HCT116 (cell line): ENCODE data around the gene CPLX3. TPM values are rescaled to one million over a fixed set of nuclear protein-coding genes. Genes with fewer than 3 reads are reported as not detected.

ENCODE experiments used
- ATAC-seq: fragments of 200-7000 bp; cut with Tn5 transposase; 2 replicates; pipeline ENCODE4 v1.9.1; 2020; ENCODE audit warnings: mild to moderate bottlenecking, moderate library complexity
- BruUV-seq: library from RNA; stranded (reverse); fragments of 400-500 nt; replicated peaks from 2 replicates; lab custom pipeline; 2021; lab: Mats Ljungman, UMichigan
- CTCF ChIA-PET: fragments of 300-600 bp; sonication (Branson Sonifier 250); formaldehyde crosslinking; loops from one replicate; lab custom pipeline; 2021; ENCODE audit warnings: antibody characterized with exemption; lab: Charles Lee
- POLR2A ChIA-PET: fragments of 300-600, 350-600 bp; sonication (Branson Sonifier 250); formaldehyde crosslinking; loops from one replicate; lab custom pipeline; 2021; ENCODE audit warnings: antibody characterized with exemption; lab: Charles Lee
- RAD21 ChIA-PET, 2 experiments: fragments of 300-600 bp; sonication (Branson Sonifier 250); formaldehyde crosslinking; loops; one replicate each; lab custom pipeline; 2023; ENCODE audit warnings: low total read pairs in 2 of 2; ENCODE audit not compliant: uncharacterized antibody in 2 of 2, unreplicated experiment in 2 of 2, low non-redundant PET in 1 of 2; lab: Charles Lee
- DNase-seq: peaks from one replicate; pipeline ENCODE4 v3.0.0-alpha.2; 2010; ENCODE audit warnings: low read depth, low spot score
- H2AFZ ChIP-seq: fragments of 200-600 bp; shearing (Covaris generic), sonication (generic); 2 replicates; pipeline ENCODE4 v1.6.1; 2017; ENCODE audit warnings: low read depth, mixed run types, mixed read lengths, antibody characterized with exemption, low read length; ENCODE audit not compliant: poor library complexity, severe bottlenecking
- H3K27ac ChIP-seq: 2 replicates; pipeline ENCODE4 v1.5.1; 2012; ENCODE audit warnings: low read depth, low read length
- H3K27me3 ChIP-seq: fragments of 200-600 bp; sonication (generic); 2 replicates; pipeline ENCODE4 v1.6.1; 2016; ENCODE audit warnings: mixed run types, low read length, mixed read lengths; ENCODE audit not compliant: insufficient read depth
- H3K36me3 ChIP-seq, 2 experiments: fragments of 200-500 bp in 1 of 2; fragments of 200-600 bp in 1 of 2; sonication (Bioruptor generic) in 1 of 2; sonication (generic) in 1 of 2; 2 replicates each; pipeline versions ENCODE4 v1.5.1 to v1.6.1; 2014 to 2016; ENCODE audit warnings: low read length in 2 of 2, inconsistent platforms in 1 of 2, mixed read lengths in 1 of 2, mixed run types in 1 of 2; ENCODE audit not compliant: insufficient read depth in 2 of 2, control insufficient read depth in 1 of 2
- H3K4me1 ChIP-seq, 2 experiments: fragments of 200-600 bp in 1 of 2; sonication (generic) in 1 of 2; 2 replicates each; pipeline versions ENCODE4 v1.5.1 to v1.6.1; 2012 to 2017; ENCODE audit warnings: low read length in 2 of 2, inconsistent platforms in 1 of 2, mild to moderate bottlenecking in 1 of 2, mixed read lengths in 1 of 2, mixed run types in 1 of 2, moderate library complexity in 1 of 2; ENCODE audit not compliant: insufficient read depth in 2 of 2, control insufficient read depth in 1 of 2
- H3K4me2 ChIP-seq: fragments of 200-600 bp; sonication (generic); 2 replicates; pipeline ENCODE4 v1.6.1; 2017; ENCODE audit warnings: mixed run types, low read length, mixed read lengths
- H3K4me3 ChIP-seq, 2 experiments: fragments of 200-600 bp in 1 of 2; sonication (generic) in 1 of 2; replicated peaks in 1 of 2; 2 replicates each; pipeline ENCODE4 v1.5.1; 2011 to 2016; ENCODE audit warnings: low read length in 2 of 2, control low read depth in 1 of 2, low read depth in 1 of 2, mild to moderate bottlenecking in 1 of 2, mixed read lengths in 1 of 2, mixed run types in 1 of 2
- H3K79me2 ChIP-seq: fragments of 200-600 bp; sonication (generic); 2 replicates; pipeline ENCODE4 v1.6.1; 2017; ENCODE audit warnings: mild to moderate bottlenecking, mixed run types, low read length, moderate library complexity, mixed read lengths; ENCODE audit not compliant: insufficient read depth
- H3K9ac ChIP-seq: fragments of 200-600 bp; sonication (generic); 2 replicates; pipeline ENCODE4 v1.6.1; 2016; ENCODE audit warnings: low read length, mixed read lengths
- H3K9me2 ChIP-seq: fragments of 200-600 bp; sonication (generic), shearing (Covaris generic); 2 replicates; pipeline ENCODE4 v1.6.1; 2017; ENCODE audit warnings: mixed run types, mild to moderate bottlenecking, moderate library complexity; ENCODE audit not compliant: insufficient read depth
- H3K9me3 ChIP-seq, 2 experiments: fragments of 200-500 bp in 1 of 2; fragments of 200-600 bp in 1 of 2; sonication (Bioruptor generic) in 1 of 2; sonication (generic) in 1 of 2; 2 replicates each; pipeline ENCODE4 v1.6.1; 2014 to 2017; ENCODE audit warnings: low read length in 2 of 2, mixed read lengths in 2 of 2, inconsistent platforms in 1 of 2, low read depth in 1 of 2, mild to moderate bottlenecking in 1 of 2, mixed run types in 1 of 2, moderate library complexity in 1 of 2; ENCODE audit not compliant: control insufficient read depth in 1 of 2, insufficient read depth in 1 of 2
- H4K20me1 ChIP-seq: fragments of 200-600 bp; sonication (generic), shearing (Covaris generic); 2 replicates; pipeline ENCODE4 v1.6.1; 2017; ENCODE audit warnings: mixed run types, mild to moderate bottlenecking, moderate library complexity; ENCODE audit not compliant: insufficient read depth
- CBX3 ChIP-seq: IDR thresholded peaks from 2 replicates; pipeline ENCODE4 v1.6.1; 2012; ENCODE audit warnings: low read depth
- CEBPB ChIP-seq: IDR thresholded peaks from 2 replicates; pipeline ENCODE4 v1.6.1; 2012; ENCODE audit warnings: low read depth
- EGR1 ChIP-seq: IDR thresholded peaks from 2 replicates; pipeline ENCODE4 v1.6.1; 2012; ENCODE audit warnings: low read depth
- EZH2 ChIP-seq: fragments of 200-600 bp; sonication (generic); IDR thresholded peaks from 2 replicates; pipeline ENCODE4 v1.6.1; 2017; ENCODE audit warnings: antibody characterized with exemption, mixed run types
- EZH2phosphoT487 ChIP-seq: fragments of 200-600 bp; IDR thresholded peaks from 2 replicates; pipeline ENCODE4 v1.6.1; 2018; ENCODE audit warnings: antibody characterized with exemption, borderline replicate concordance
- JUND ChIP-seq: IDR thresholded peaks from 2 replicates; pipeline ENCODE4 v1.6.1; 2012
- RAD21 ChIP-seq: IDR thresholded peaks from 2 replicates; pipeline ENCODE4 v1.6.1; 2012; ENCODE audit warnings: low read depth, mild to moderate bottlenecking
- REST ChIP-seq: IDR thresholded peaks from 2 replicates; pipeline ENCODE4 v1.6.1; 2012; ENCODE audit warnings: low read depth
- SIN3A ChIP-seq: IDR thresholded peaks from 2 replicates; pipeline ENCODE4 v1.6.1; 2012; ENCODE audit warnings: low read depth
- SP1 ChIP-seq: IDR thresholded peaks from 2 replicates; pipeline ENCODE4 v1.6.1; 2012; ENCODE audit warnings: low read depth
- SRF ChIP-seq: IDR thresholded peaks from 2 replicates; pipeline ENCODE4 v1.6.1; 2012; ENCODE audit warnings: low read depth
- YY1 ChIP-seq: IDR thresholded peaks from 2 replicates; pipeline ENCODE4 v1.6.1; 2011; ENCODE audit warnings: low read length, low read depth, moderate library complexity, mild to moderate bottlenecking; ENCODE audit not compliant: insufficient replicate concordance; ENCODE audit errors: extremely low read depth
- ZFX ChIP-seq: fragments of 450-650 bp; IDR thresholded peaks from 2 replicates; pipeline ENCODE4 v1.6.1; 2017
- ZNF274 ChIP-seq: fragments of 200-500 bp; sonication (Bioruptor generic); IDR thresholded peaks from 2 replicates; pipeline ENCODE4 v1.6.1; 2014; ENCODE audit warnings: mild to moderate bottlenecking, low read depth, low read length, inconsistent platforms
- intact Hi-C: fragments of 100-400 bp; cut with micrococcal nuclease; formaldehyde crosslinking; loops from 2 replicates; pipeline ENCODE4 v1.10.0; 2022
- total RNA-seq: library from RNA; stranded (reverse); gene quantifications from one replicate; pipeline ENCODE4 v1.2.1, GENCODE V29; 2021; ENCODE audit not compliant: unreplicated experiment
- TF ChIP-seq, protein P1 (sequence below): IDR thresholded peaks from 2 replicates; pipeline ENCODE4 v1.6.1; 2012
- TF ChIP-seq, protein P2 (sequence below): IDR thresholded peaks from 2 replicates; pipeline ENCODE4 v1.6.1; 2011; ENCODE audit warnings: mild to moderate bottlenecking, low read length, moderate library complexity; ENCODE audit not compliant: insufficient replicate concordance; ENCODE audit errors: extremely low read depth

Gene CPLX3
- total RNA-seq, 1 experiment from 2014 or later: not detected

DNA sequence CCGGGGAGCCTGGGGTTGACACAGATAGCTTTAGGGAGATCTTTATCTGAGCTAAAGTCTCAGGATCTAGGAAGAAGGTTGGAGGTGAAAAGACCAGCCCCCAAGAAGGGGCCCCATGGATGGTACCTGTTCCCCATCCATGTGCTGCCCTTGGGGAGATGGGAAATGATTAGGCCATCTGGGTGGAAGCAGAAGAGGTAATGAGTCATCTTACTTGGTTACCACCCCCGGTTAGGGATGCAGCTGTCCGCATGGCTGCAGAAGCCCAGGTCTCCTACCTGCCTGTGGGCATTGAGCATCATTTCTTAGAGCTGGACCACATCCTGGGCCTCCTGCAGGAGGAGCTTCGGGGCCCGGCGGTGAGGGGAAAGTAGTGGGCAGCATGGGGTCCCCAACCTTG lies 3.1 kb upstream of the CPLX3 start:
- no peaks in the 10 kb centered on the region for H3K9me3 ChIP-seq
- TF ChIP-seq CEBPB (no peak), SIN3A (no peak), EZH2phosphoT487 (no peak), EGR1 (no peak), JUND (no peak), SRF (no peak), RAD21 (no peak), REST (no peak), EZH2 (no peak), SP1 (no peak), ZNF274 (no peak), ZFX (no peak), YY1 (no peak), CBX3 (no peak)
- TF ChIP-seq, protein P1, sequence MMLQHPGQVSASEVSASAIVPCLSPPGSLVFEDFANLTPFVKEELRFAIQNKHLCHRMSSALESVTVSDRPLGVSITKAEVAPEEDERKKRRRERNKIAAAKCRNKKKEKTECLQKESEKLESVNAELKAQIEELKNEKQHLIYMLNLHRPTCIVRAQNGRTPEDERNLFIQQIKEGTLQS: no peak
- TF ChIP-seq, protein P2, sequence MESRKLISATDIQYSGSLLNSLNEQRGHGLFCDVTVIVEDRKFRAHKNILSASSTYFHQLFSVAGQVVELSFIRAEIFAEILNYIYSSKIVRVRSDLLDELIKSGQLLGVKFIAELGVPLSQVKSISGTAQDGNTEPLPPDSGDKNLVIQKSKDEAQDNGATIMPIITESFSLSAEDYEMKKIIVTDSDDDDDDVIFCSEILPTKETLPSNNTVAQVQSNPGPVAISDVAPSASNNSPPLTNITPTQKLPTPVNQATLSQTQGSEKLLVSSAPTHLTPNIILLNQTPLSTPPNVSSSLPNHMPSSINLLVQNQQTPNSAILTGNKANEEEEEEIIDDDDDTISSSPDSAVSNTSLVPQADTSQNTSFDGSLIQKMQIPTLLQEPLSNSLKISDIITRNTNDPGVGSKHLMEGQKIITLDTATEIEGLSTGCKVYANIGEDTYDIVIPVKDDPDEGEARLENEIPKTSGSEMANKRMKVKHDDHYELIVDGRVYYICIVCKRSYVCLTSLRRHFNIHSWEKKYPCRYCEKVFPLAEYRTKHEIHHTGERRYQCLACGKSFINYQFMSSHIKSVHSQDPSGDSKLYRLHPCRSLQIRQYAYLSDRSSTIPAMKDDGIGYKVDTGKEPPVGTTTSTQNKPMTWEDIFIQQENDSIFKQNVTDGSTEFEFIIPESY: no peak
- TF ChIP-seq, all 23 proteins: peak for 0
- H3K27me3 ChIP-seq: peaks cover 16% of the 10 kb centered on the region; the same call in 1 of the 2 replicates
- peaks cover 9 to 13% of the 10 kb centered on the region in 2 experiments for H3K4me1 ChIP-seq
- no peak overlapping the region for H3K4me3 ChIP-seq
- H3K4me2 ChIP-seq: no peak overlapping the region
- POLR2A ChIA-PET: no interaction called here
- CTCF ChIA-PET: no interaction called here
- intact Hi-C loops: no loop called here
- ATAC-seq (no peak), DNase-seq (no peak)
- no peaks in the 10 kb centered on the region for H3K9me2 ChIP-seq
- H2AFZ ChIP-seq: no peak overlapping the region
- H3K27ac ChIP-seq: no peak overlapping the region
- RAD21 ChIA-PET: no interaction called here
- H3K79me2 ChIP-seq: no peaks in the 10 kb centered on the region
- no TSS peak for BruUV-seq
- H3K36me3 ChIP-seq: no peaks in the 10 kb centered on the region
- H3K9ac ChIP-seq: no peak overlapping the region
- no peaks in the 10 kb centered on the region for H4K20me1 ChIP-seq
